A673 (cell line): ENCODE data around the gene NBR1.

Source experiments
- EZH2 ChIP-seq: fragments of 200-600 bp; sonication (generic); IDR thresholded peaks from 2 replicates; pipeline ENCODE4 v1.6.1; 2017; ENCODE audit warnings: borderline replicate concordance, low read depth, mild to moderate bottlenecking, mixed read lengths, antibody characterized with exemption, low read length; ENCODE audit not compliant: poor library complexity, severe bottlenecking
- TF ChIP-seq, protein P1 (sequence below): fragments of 300-800, 200-600 bp; sonication (generic); conservative IDR thresholded peaks from 2 replicates; pipeline ENCODE4 v1.5.1; 2017; ENCODE audit warnings: low read depth, mild to moderate bottlenecking, antibody characterized with exemption, low read length, moderate library complexity, mixed read lengths

DNA sequence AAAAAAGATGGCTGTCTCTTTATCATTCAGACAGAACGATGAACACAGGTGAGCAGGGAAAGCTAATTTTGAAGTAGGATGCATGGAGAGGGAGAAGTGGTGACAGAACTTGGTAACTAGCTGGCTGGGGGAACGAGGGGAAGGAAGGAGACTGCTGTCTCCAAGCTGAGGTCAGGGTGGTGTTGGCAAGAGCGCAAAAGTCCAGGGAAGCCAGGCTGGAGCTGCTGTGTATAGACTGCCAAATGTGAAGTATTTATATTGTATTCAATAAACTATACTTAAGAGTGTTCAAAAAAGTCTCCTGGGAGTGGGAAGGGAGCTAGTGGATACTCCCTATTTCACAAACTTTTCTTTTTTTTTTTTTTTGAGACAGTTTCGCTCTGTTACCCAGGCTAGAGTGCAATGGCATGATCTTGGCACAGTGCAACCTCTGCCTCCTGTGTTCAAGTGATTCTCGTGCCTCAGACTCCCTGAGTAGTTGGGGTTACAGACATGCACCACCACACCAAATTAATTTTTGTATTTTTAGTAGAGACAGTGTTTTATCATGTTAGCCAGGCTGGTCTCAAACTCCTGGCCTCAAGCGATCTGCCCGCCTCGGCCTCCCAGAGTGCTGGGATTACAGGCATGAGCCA is 48.8 kb downstream of the NBR1 start:
- TF ChIP-seq, protein P1, sequence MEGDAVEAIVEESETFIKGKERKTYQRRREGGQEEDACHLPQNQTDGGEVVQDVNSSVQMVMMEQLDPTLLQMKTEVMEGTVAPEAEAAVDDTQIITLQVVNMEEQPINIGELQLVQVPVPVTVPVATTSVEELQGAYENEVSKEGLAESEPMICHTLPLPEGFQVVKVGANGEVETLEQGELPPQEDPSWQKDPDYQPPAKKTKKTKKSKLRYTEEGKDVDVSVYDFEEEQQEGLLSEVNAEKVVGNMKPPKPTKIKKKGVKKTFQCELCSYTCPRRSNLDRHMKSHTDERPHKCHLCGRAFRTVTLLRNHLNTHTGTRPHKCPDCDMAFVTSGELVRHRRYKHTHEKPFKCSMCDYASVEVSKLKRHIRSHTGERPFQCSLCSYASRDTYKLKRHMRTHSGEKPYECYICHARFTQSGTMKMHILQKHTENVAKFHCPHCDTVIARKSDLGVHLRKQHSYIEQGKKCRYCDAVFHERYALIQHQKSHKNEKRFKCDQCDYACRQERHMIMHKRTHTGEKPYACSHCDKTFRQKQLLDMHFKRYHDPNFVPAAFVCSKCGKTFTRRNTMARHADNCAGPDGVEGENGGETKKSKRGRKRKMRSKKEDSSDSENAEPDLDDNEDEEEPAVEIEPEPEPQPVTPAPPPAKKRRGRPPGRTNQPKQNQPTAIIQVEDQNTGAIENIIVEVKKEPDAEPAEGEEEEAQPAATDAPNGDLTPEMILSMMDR, result no peak
- TF ChIP-seq EZH2, result no peak
